ENCODE results near the gene ACAD10. TPM values are rescaled to one million over a fixed set of nuclear protein-coding genes. Genes with fewer than 3 reads are reported as not detected.

Gene ACAD10
- total RNA-seq, 1 donor from 2014 or later = 11.6 TPM

DNA sequence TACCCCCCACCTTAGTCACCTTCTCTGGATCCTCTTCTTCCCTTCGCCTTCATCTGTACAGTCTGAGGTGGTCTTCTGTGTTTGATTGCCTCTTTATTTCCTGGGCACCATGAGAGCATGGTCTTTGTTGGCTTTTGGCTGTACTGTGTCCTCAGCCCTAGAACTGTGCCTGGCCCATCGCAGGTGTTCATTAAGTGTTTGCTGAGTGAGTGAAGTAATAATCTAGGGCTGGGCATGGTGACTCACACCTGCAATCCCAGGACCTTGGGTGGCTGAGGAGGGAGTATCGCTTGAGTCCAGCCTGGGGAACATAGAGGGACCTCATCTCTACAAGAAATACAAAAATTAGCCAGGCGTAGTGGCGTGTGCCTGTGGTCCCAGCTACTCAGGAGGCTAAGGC lies 94.8 kb downstream of the ACAD10 start:
- Histone ChIP-seq H3K4me3 (ENCODE audit: low read depth, low read length) (no peak overlapping the region), H3K36me3 (ENCODE audit: control insufficient read depth, insufficient read depth, low read length) (peaks cover 34% of the 10 kb centered on the region), H3K27me3 (ENCODE audit: control insufficient read depth, insufficient read depth, low read length) (no peaks in the 10 kb centered on the region)
- DNase-seq (ENCODE audit: low read depth) (peak; percentile 80), FAIRE-seq (peak; percentile 83)
- TF ChIP-seq CTCF (IDR thresholded peaks at IDR 0.05; ENCODE audit: insufficient read depth, low read length, severe bottlenecking) = no peak

DNA sequence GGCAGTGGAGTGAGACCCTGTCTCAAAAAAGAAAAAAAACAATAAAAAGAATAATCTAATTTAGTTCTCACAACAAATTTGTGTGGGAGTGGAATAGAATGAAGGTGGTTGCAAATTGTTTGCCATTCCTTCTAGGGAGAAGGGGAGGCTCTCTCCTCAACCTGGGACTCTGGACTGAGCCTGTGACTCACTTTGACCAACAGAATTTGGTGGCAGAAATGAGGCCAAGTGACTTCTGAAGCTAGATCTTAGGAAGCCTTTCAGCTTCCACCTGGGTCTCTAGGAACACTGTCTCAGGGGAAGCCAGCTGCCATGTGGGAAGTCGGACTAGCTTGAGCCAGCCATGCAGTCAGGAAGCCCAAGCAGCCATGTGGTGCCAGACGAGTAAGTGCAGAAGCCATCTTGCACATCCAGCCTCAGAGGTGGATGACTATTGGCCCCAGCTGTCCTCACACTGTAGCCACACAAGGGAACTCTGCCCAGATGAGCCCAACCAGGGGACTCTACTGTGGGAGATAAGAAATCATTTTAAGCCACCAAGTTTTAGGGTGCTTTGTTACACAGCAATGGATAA lies 95.3 kb downstream of the ACAD10 start:
- peaks cover 34% of the 10 kb centered on the region for H3K36me3 ChIP-seq (ENCODE audit: control insufficient read depth, insufficient read depth, low read length)
- H3K27me3 ChIP-seq (ENCODE audit: control insufficient read depth, insufficient read depth, low read length) = no peaks in the 10 kb centered on the region
- DNase-seq (ENCODE audit: low read depth) = no peak
- H3K4me3 ChIP-seq (ENCODE audit: low read depth, low read length) = no peak overlapping the region
- no peak for TF ChIP-seq CTCF (IDR thresholded peaks at IDR 0.05; ENCODE audit: insufficient read depth, low read length, severe bottlenecking)
- FAIRE-seq = no peak

- FAIRE-seq = no peak
- Histone ChIP-seq H3K4me3 (ENCODE audit: low read depth, low read length) (no peak overlapping the region), H3K36me3 (ENCODE audit: control insufficient read depth, insufficient read depth, low read length) (peaks cover 34% of the 10 kb centered on the region), H3K27me3 (ENCODE audit: control insufficient read depth, insufficient read depth, low read length) (no peaks in the 10 kb centered on the region)
- no peak for TF ChIP-seq CTCF (IDR thresholded peaks at IDR 0.05; ENCODE audit: insufficient read depth, low read length, severe bottlenecking)
- no peak for DNase-seq (ENCODE audit: low read depth)
These were observed 97.2 kb downstream of the ACAD10 start for GRCh38 chr12:111783046-111783445.

- FAIRE-seq = no peak
- H3K27me3 ChIP-seq (ENCODE audit: control insufficient read depth, insufficient read depth, low read length) = no peaks in the 10 kb centered on the region
- TF ChIP-seq CTCF (IDR thresholded peaks at IDR 0.05; ENCODE audit: insufficient read depth, low read length, severe bottlenecking) = no peak
- no peak for DNase-seq (ENCODE audit: low read depth)
- peaks cover 37% of the 10 kb centered on the region for H3K36me3 ChIP-seq (ENCODE audit: control insufficient read depth, insufficient read depth, low read length)
- H3K4me3 ChIP-seq (ENCODE audit: low read depth, low read length) = no peak overlapping the region
These were observed 99.1 kb downstream of the ACAD10 start for GRCh38 chr12:111784953-111785352.

GRCh38 chr12:111785651-111786050 lies 99.8 kb downstream of the ACAD10 start:
- no peak for TF ChIP-seq CTCF (IDR thresholded peaks at IDR 0.05; ENCODE audit: insufficient read depth, low read length, severe bottlenecking)
- DNase-seq (ENCODE audit: low read depth) (no peak), FAIRE-seq (no peak)
- H3K36me3 ChIP-seq (ENCODE audit: control insufficient read depth, insufficient read depth, low read length) = peaks cover 39% of the 10 kb centered on the region
- H3K27me3 ChIP-seq (ENCODE audit: control insufficient read depth, insufficient read depth, low read length) = no peaks in the 10 kb centered on the region
- H3K4me3 ChIP-seq (ENCODE audit: low read depth, low read length) = no peak overlapping the region

GRCh38 chr12:111788178-111788654 lies 102.4 kb downstream of the ACAD10 start:
- no peak overlapping the region for H3K4me3 ChIP-seq (ENCODE audit: low read depth, low read length)
- DNase-seq (ENCODE audit: low read depth) (no peak), FAIRE-seq (no peak)
- peaks cover 44% of the 10 kb centered on the region for H3K36me3 ChIP-seq (ENCODE audit: control insufficient read depth, insufficient read depth, low read length)
- TF ChIP-seq CTCF (IDR thresholded peaks at IDR 0.05; ENCODE audit: insufficient read depth, low read length, severe bottlenecking) = peak; percentile 29
- no peaks in the 10 kb centered on the region for H3K27me3 ChIP-seq (ENCODE audit: control insufficient read depth, insufficient read depth, low read length)
